Esophagus muscularis mucosa (tissue), 4 donors: ENCODE data around the gene MAGI1. TPM values are rescaled to one million over a fixed set of nuclear protein-coding genes. Genes with fewer than 3 reads are reported as not detected.

Experiments used
- DNase-seq: peaks from one replicate; pipeline ENCODE4 v3.0.0-alpha.2; 2017; ENCODE audit errors: extremely low spot score
- H3K27ac ChIP-seq, 4 donors: fragments of 200-600 bp; sonication (generic); replicated peaks in 1 of 4; 1 replicate in 3 of 4; 2 replicates in 1 of 4; pipeline ENCODE4 v1.5.1; 2016 to 2019; ENCODE audit warnings: mild to moderate bottlenecking in 1 of 4
- H3K27me3 ChIP-seq, 4 donors: fragments of 200-600 bp; sonication (generic); one replicate each; pipeline versions ENCODE4 v1.5.1 to v1.6.0; 2016 to 2019
- H3K36me3 ChIP-seq, 4 donors: fragments of 200-600 bp; sonication (generic); one replicate each; pipeline ENCODE4 v1.5.1; 2016 to 2019
- H3K4me1 ChIP-seq, 4 donors: fragments of 200-600 bp; sonication (generic); one replicate each; pipeline ENCODE4 v1.5.1; 2016 to 2019
- H3K4me3 ChIP-seq, 4 donors: fragments of 200-600 bp; sonication (generic); 1 replicate in 2 of 4; 2 replicates in 2 of 4; pipeline ENCODE4 v1.5.1; 2016 to 2019; ENCODE audit warnings: mild to moderate bottlenecking in 4 of 4, moderate library complexity in 1 of 4
- H3K9me3 ChIP-seq, 4 donors: fragments of 200-600 bp; sonication (generic); 1 replicate in 3 of 4; 2 replicates in 1 of 4; pipeline ENCODE4 v1.5.1; 2016 to 2019
- CTCF ChIP-seq, 3 experiments: fragments of 200-600 bp in 2 of 3; fragments of 450-650 bp in 1 of 3; sonication (generic) in 2 of 3; IDR thresholded peaks; one replicate each; pipeline ENCODE4 v1.5.1; 2017 to 2019; ENCODE audit warnings: antibody characterized with exemption in 3 of 3, mild to moderate bottlenecking in 2 of 3, moderate library complexity in 1 of 3
- EP300 ChIP-seq: sonication (generic); formaldehyde crosslinking; IDR thresholded peaks from one replicate; pipeline ENCODE4 v1.6.1; 2017; ENCODE audit warnings: antibody characterized with exemption
- POLR2A ChIP-seq: fragments of 450-650 bp; IDR thresholded peaks from one replicate; pipeline ENCODE4 v1.6.1; 2017; ENCODE audit warnings: antibody characterized with exemption, moderate library complexity, mild to moderate bottlenecking, low read depth
- POLR2AphosphoS5 ChIP-seq, 2 donors: sonication (generic); formaldehyde crosslinking; IDR thresholded peaks; one replicate each; pipeline ENCODE4 v1.6.1; 2017; ENCODE audit warnings: antibody characterized with exemption in 2 of 2
- WGBS: methylation state at CpG from one replicate; pipeline ENCODE4 v1.1.5; 2018; 5-methylcytosine and 5-hydroxymethylcytosine counted together
- intact Hi-C: fragments of 100-400 bp; cut with DNase I; formaldehyde crosslinking; loops from one replicate; pipeline ENCODE4 v1.15.1; 2023
- total RNA-seq, 4 donors: library from RNA; depleted of rRNA; stranded (reverse); fragments of >200 nt; gene quantifications; one replicate each; pipeline versions ENCODE4 v1.1.0 to v1.2.1, GENCODE V29; 2016

The MAGI1 gene
- total RNA-seq, 4 donors from 2014 or later = 17.1 to 35.1 (median 25.2) TPM

DNA sequence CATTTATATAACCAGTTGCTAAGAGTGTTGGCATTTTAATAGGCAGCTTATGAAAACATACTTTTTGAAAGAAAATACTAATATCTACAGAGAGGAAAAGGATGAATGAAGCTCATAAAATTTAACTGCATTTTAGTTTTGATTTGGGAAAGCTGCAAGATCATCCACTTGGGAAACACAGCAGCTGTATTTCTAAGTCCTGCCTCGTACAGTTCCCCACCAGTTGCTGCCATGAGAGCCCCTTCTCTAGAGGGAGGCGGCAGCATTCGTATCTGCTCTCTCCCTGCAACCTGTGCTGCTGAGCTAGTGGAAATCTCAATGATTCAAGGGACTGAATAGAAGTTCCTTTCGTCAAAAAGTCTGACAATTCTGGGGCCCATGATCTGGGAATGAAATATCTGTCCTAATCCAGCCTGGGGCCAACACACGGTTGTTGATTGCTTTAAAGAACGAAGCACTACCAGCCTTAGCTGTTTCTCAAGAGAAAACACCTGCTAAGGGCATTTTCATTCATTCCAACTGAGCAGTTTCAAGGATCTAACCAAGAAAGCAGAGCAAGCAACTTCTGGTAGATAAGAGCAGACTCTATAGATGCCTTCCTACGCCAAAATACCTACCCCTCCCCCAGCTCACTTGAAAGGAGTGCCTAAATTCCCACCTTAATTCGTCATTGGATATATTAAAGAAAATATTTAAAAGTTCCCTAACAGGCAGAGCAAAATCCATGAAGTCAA is 223.7 kb downstream of the MAGI1 start:
- DNase-seq = no peak
- TF ChIP-seq EP300 (no peak), POLR2A (no peak), POLR2AphosphoS5 (IDR thresholded peaks at IDR 0.05) (no peak), CTCF (IDR thresholded peaks at IDR 0.05) (no peak)
- no peak overlapping the region for H3K4me3 ChIP-seq
- no peaks in the 10 kb centered on the region for H3K27me3 ChIP-seq
- peaks cover 0 to 7% (median 6%) of the 10 kb centered on the region in 4 donors for H3K4me1 ChIP-seq
- H3K27ac ChIP-seq = no peak overlapping the region
- no peaks in the 10 kb centered on the region for H3K9me3 ChIP-seq
- 82% methylated on average over 8 of the region's 8 CpGs for WGBS
- no peaks in the 10 kb centered on the region for H3K36me3 ChIP-seq
- intact Hi-C loops = no loop called here

- TF ChIP-seq CTCF (IDR thresholded peaks at IDR 0.05) = no peak
- no peak for TF ChIP-seq POLR2AphosphoS5 (IDR thresholded peaks at IDR 0.05)
- TF ChIP-seq POLR2A = no peak
- no peak for TF ChIP-seq EP300
- Histone ChIP-seq H3K4me1 (peaks cover 0 to 7% (median 5%) of the 10 kb centered on the region in 4 donors), H3K27me3 (no peaks in the 10 kb centered on the region), H3K9me3 (no peaks in the 10 kb centered on the region), H3K4me3 (no peak overlapping the region), H3K36me3 (no peaks in the 10 kb centered on the region), H3K27ac (no peak overlapping the region)
- intact Hi-C loops = no loop called here
- 79% methylated on average over 8 of the region's 8 CpGs for WGBS
- DNase-seq = no peak
Measured at GRCh38 chr3:65811892-65812291, 226.8 kb downstream of the MAGI1 start.

- 47% methylated on average over 4 of the region's 4 CpGs for WGBS
- intact Hi-C loops = no loop called here
- DNase-seq = no peak
Measured at GRCh38 chr3:65811086-65811761, 227.5 kb downstream of the MAGI1 start.

GRCh38 chr3:65810302-65810701 is 228.4 kb downstream of the MAGI1 start:
- Histone ChIP-seq H3K36me3 (no peaks in the 10 kb centered on the region), H3K4me1 (peaks cover 0 to 7% (median 5%) of the 10 kb centered on the region in 4 donors), H3K4me3 (no peak overlapping the region), H3K27me3 (no peaks in the 10 kb centered on the region), H3K27ac (no peak overlapping the region), H3K9me3 (no peaks in the 10 kb centered on the region)
- WGBS = 86% methylated on average over 7 of the region's 7 CpGs
- no peak for TF ChIP-seq EP300
- no peak for TF ChIP-seq POLR2A
- no peak for TF ChIP-seq POLR2AphosphoS5 (IDR thresholded peaks at IDR 0.05)
- TF ChIP-seq CTCF (IDR thresholded peaks at IDR 0.05) = no peak
- intact Hi-C loops = no loop called here
- no peak for DNase-seq

More at GRCh38 chr3:65811086-65811761, 227.5 kb downstream of the MAGI1 start:
- H3K4me3 ChIP-seq = no peak overlapping the region
- no peak overlapping the region for H3K27ac ChIP-seq
- TF ChIP-seq POLR2A = no peak
- TF ChIP-seq CTCF (IDR thresholded peaks at IDR 0.05) = no peak
- TF ChIP-seq POLR2AphosphoS5 (IDR thresholded peaks at IDR 0.05) = no peak
- TF ChIP-seq EP300 = no peak
- H3K4me1 ChIP-seq = peaks cover 0 to 7% (median 5%) of the 10 kb centered on the region in 4 donors
- no peaks in the 10 kb centered on the region for H3K27me3 ChIP-seq
- H3K36me3 ChIP-seq = no peaks in the 10 kb centered on the region
- H3K9me3 ChIP-seq = no peaks in the 10 kb centered on the region
